HG02885 (cell line): ENCODE measurements around the gene SLC39A12.

ENCODE experiments used
- ATAC-seq: cut with Tn5 transposase; IDR thresholded peaks from one replicate; pipeline ENCODE4 v1.9.1; 2021; ENCODE audit warnings: mild to moderate bottlenecking; ENCODE audit not compliant: unreplicated experiment, poor library complexity

Gene SLC39A12

DNA sequence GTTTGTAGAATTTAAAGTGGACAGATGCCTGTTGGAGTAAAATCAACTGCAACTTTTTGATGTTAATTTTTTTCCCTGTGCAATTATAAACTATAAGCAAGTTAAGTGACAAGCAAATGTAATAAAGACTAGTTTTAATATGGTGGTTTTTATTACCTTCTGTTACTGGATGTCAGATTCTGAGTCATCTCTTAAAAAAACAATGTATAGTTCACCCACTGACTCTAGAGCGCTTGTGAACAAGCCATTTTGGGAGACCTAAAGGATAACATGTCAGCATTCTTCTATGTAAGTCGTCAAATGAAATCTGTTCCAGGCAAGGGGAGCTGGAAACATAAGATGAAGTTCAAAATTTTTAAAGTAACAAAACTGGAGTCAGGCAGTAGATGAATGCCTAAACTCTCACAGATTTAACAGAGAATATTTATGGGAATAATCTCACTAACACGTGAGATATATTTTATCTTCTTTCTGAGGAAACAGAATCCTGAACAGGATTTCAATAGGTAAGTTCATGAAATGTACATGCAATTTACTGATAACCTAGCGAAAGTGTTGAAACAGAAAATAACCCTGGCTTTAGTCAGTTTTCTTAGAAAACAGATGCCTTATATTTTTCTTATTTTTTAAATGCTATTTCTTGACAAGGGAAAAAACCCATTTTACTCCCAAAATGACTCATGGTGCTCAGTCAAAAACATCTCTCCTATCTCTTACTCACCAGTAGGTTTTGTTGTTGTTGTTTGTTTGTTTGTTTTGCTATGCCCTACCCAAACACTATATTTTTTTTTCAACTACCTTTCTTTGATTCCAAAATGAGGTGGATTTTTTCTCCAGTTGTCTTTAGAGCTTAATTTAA is 91.7 kb downstream of the SLC39A12 start:
- ATAC-seq: no peak

DNA sequence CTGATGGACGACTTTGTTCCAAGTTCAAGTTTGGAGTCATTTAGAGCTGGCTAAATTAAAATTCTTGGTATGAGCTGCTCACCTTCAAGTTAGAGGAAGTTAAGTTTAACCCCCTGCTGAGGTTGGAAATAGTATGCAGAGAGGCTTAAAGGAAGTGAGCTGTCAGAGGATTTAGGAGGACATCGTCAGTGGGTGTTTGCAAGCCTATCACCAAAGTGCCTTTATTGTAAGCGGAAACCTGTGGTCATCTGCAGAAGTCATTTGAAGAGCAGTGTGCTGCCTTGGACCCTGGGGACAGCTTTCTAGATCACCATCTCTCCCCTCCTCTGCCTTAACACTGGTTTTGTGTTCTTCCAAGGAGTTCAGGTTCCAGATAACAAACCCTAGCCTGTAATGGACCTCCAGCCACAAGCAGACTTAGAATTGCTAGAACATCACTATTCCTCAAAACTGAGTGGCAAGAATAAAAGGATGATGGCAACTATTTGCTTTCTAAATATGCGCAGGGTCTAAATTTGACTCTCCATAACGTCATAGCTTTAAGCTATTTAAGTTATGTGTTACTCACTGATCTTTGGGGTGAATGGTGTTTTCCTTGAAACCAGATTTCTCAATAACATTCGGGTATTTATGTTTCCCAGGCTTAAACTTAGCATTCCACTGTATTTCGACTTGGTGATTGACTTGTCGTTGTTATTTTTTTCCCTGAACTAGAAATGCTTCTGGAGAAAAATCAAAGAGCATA is 93.4 kb downstream of the SLC39A12 start:
- ATAC-seq: no peak

DNA sequence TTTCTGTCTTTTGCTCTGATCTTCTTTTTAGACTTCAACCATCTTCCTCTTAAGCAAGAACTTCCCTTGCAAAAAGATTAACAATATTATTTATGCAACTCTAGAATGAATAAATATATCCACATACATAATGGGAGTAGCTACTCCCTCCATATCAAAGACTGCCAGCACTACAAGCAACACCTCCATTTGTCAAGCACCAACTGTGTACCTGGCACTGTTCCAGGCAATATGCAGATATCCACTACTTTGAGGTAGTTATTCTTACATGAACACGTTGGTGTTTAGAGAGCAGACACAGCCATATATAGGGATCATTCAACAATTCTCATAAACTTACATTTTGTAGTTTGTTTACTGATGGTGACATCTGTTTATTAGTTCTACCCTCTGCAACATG is 104.9 kb downstream of the SLC39A12 start:
- ATAC-seq: no peak

DNA sequence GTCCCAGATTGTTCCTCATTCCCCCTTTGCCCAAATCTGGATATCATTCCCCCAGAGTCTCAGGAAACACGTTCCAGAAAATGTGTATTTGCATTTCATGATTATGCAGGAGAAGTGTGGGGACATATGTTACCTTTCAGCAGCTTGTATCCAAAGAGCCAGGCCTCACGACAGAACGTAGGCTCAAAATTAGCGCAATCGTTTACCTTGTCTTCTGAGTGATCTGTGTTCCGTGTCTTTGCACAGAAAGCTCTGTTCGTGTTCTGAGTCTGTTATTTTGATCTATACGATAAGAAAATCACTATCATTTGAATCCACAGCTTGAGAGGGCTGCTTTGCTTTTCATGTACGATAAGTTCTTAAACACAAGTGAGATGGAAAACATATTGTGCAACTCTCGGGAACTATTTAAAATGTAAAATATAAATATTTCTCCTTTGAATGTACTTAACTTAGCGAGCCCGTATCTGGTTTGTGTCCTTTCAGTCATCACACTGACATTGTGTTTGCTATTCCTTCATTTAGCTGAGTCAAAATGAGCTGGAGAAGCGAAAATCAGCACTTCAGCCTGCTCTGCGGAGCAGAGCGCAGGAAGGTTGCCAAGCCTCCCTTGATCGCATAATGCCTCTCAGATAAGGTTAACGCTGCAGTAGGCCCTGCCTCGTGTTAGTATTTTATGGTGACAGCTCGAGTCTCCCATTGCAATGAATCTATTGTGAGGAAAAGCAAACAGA is 108.3 kb downstream of the SLC39A12 start:
- ATAC-seq: no peak

DNA sequence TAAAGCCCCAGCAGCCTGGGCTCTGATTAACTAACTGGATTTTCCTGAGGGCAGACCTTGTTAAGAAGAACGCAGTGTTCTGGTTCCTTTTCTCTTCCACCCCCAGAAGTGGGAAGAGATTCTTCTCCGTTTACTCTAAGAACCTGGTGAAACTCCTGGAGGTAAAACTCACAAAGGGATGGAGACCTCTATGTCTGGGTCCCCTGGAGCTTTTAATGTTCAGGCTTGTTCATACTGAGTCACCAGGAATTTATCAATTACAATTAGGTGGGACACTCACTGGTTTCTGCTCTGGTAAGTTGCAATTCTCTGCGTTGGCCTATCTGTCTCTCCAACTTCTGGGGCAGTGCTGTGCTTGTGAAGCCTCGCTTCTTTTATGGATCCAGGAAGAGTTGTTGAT is 115.2 kb downstream of the SLC39A12 start:
- ATAC-seq: no peak

DNA sequence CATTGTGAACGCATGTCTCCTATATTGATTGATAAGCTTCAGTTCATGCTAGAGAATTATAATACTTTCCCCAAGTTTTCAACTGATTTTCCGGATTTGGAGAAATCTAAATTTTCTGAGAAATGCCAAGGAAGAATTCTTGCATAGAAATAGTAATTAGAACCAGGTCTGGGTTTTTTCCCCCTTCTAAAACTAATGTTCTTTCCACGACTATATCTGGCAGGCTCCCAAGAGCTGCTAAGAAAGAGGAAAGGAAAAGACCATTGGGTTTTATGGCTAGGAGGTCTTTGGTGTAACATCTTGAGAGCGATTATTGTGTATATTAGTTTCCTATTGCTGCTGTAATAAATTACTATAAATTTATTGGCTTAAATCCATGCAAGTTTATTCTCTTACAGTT is 116.7 kb downstream of the SLC39A12 start:
- no peak for ATAC-seq

DNA sequence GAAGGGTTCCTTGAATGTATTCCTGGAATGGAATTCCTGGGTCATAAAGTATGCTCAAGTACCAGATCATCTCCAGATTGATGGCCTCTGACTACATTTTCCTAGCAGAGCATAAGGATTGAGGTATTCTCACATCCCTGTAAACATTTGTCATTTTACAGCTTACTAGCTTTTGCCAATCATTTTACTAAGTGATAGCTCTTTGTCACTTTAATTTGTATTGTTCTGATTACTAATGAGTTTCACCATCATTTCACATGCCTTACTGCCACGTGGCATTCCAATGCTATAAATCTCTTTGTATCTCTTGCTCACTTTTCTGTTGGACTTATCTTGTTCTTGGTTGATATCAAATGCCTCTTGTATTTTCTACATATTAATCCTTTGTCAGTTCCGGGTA is 119.9 kb downstream of the SLC39A12 start:
- no peak for ATAC-seq

DNA sequence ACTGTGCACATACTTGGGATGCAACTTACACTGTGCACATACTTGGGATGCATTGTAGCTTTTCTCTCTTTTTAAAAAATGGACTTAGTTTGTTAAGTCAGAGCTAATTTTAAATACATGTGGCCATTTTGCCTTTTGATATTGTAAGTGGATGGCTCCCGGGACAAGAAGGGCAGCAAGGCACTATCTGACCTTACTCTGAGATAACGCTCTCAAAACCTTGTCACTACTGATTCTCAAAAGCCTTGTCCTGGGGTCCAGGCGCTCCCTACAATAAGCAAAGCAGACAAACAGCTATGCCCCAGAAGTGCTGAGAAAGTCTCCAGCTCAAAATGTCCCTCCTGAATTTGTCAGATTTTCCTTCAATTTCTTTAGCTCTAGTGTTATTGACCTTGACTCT is 121.6 kb downstream of the SLC39A12 start:
- no peak for ATAC-seq

DNA sequence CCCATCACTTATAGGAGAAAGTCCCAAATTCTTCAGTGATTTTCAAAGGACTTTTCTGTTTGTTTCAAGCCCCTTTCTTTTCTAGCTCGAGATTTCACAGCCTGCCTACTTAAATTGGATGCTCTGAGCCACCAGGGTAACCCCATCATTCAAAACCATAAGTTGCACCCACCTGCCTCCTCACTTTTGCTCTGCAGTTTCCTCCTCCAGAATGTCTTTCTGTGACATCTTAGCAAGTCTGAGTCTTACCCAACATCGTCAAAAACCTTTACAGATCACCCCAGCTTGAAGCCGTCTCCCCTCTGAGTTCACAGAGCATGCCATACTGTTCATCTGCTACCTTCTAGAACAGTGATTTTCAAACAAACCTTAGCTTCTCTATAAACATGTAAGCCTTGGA is 124.2 kb downstream of the SLC39A12 start:
- ATAC-seq: no peak

DNA sequence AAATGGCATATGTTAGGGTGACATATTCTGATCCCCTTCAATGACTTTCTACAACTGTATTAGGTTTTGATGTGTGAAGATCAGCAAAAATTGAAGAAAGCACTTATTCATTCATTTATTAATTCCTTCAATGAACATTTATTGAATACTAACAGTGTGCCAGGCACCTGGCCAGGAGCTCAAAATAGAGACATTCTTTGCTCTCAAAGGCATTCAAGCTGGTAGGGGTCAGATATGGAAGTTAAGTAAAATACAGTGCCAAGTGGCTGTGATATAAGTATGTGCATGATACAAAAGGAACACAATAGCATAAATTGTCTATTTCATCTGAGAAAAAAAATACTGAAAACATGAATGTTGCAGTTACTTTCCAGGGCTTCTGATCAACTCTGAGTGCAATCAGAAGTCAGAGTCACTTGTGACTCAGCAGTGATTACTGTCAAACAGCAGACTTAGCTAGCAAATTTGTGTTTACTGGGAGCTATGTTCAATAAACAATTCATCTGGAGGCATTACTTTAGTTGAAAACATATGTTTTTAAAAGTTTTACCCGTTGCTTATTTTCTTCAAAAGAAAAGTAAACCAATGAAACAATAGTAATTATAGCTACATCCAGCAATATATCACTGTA is 128.1 kb downstream of the SLC39A12 start:
- ATAC-seq: no peak

DNA sequence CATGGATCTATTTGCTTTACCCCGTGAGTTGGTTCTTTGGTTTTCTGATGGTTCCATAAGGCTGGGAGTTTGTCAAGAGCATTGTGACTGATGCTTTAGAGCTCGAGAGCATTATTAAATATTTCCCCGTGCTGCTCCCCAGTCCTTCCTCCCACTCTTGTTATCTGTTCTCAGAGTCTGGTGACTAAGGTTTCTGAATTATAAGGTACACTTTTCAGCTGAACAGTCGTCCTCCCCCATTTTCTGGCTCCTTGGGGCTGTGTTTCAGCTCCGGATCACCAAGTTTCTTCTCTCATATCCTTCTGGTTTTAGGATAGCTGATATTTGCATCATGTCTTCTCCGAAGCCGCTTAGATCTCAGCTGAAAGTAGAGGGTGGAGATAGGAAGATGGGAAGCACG is 130.7 kb downstream of the SLC39A12 start:
- ATAC-seq: no peak

DNA sequence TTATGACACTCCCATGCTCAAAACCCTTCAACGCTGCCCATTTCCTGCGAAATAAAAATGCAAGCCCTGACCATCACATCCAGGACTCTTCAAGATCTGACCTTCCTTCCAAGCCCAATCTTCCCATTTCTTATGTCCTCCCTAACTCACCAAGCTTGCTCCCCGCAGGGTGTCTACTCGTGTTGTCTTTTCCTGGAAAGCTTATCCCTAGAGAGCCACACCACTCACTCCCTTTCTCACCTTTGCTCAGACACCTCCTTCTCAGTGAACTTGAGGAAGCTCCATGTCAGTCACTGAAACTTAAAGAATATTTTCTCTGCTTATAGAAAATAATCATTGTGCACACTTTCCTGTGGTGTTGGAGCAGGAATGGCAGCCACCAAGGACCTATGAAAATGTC is 134.1 kb downstream of the SLC39A12 start:
- no peak for ATAC-seq

DNA sequence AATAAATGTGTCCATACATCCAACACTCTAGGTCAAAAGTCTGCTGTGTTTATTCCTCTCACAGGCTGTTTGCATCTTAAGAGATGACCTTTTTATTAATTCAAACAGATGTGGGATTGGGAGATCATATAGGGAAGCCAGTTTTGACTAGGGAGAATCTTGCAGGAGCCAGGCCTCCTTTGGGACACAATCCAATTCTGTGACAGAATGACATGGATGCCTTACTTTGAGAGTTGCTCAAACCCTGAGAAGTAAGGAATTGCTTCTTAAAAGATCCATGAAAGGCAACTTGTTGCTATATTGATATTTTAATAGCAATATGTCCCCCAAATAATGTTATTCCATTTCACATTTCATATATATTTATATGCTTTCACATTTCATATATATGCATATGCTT is 135.0 kb downstream of the SLC39A12 start:
- ATAC-seq: no peak

DNA sequence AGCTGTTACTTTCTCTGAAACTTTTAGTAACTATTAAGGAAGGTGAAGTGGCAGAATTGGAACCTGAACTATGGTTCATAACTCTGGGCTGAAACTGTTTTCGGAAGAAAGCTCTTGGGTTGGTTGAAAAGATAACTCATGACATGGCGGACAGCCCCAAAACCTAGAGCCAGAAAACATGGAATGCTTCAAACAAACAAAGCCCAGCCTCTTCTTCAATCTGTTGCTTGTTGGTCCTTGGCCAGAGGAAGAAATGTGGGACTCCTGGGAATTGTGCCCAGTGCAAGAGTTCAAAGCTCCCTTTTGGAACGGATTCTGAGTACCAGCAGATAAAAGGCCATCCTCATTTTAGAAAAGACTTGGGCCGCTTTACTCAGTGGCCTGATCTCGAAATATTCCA is 135.6 kb downstream of the SLC39A12 start:
- no peak for ATAC-seq
